Fibroblast of upper back skin (primary cell): ENCODE measurements around the gene COL21A1.
A peak's percentile ranks its signal among the peaks of the same experiment; 100 is the strongest.
"Not testable (repeated sequence)": the region's sequence is repeated elsewhere in the genome, so short reads cannot be mapped to it uniquely, and the experiment has no call there.

Experiments used
- DNase-seq: peaks from one replicate; pipeline ENCODE4 v3.0.0-alpha.2; 2013

Gene COL21A1

DNA sequence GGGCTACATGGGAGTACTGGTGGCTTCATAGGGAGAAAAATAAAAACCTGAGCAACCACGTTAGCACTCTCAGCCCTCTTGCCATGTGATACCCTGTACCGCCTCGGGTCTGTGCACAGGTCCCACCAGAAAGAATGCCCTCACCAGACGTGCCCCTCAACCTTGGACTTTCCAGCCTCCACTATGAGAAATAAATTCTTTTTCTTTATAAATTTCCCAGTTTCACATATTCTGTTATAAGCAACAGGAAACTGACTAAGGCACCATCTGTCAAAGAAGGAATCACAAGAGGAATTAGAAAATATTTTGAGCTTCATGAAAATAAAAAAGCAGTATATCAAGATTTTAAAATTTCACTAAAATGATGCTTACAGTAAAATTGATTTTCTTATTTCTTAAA, 203.6 kb downstream of the COL21A1 start:
- no peak for DNase-seq

DNA sequence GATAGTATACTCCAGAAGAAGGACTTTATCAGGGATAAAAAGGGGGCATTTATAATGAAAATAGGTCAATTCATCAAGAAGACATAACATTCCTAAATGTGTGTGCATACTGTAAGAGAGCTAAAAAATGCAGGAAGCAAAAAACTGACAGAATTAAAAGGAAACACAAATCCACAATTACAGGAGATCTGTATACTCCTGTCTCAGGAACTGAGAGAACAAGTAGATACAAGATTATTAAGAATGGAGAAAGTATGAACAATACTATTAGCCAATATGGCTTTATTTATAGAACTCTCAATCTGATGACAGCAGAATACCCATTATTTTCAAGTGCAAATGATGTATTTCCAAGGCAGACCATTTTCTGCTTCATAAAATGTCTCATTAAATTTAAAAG, 204.3 kb downstream of the COL21A1 start:
- peak; percentile 19 for DNase-seq

DNA sequence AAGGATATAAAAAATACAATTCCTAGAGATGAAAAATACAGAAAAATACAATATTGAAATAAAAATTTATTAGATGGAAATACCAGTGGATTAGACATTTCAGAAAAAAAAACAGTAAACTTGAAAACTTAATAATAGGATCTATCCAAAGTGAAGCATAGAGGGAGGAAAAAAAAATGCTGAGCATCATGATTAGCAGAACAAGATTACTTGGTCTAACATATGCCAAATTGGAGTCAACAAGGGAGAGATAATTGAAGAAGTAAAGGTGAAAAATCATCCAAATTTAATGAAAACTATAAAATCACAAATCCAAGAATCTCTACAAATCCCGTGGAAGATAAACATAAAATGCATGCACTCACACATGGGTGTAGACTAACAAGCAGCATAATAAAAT, 205.8 kb downstream of the COL21A1 start:
- no peak for DNase-seq

DNA sequence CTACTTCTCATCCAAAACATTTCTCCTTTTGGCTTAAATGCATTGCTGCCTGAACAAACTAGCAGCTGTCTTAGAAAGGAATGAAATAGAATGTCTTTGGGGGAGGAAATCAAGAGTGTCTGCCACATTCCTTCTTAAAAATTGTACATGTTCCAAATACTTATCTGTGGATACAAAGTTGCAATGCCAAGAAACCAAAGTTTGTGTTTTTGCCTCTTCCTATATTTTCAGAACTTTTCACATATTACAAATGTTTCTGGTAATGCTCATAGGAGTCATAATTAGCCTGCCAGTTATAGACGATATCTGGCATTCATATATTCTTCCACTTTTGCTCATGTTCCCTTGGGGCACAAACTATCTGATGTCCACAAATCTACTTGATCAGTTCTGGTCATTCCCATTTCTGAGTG, 206.5 kb downstream of the COL21A1 start:
- peak; percentile 92 for DNase-seq

DNA sequence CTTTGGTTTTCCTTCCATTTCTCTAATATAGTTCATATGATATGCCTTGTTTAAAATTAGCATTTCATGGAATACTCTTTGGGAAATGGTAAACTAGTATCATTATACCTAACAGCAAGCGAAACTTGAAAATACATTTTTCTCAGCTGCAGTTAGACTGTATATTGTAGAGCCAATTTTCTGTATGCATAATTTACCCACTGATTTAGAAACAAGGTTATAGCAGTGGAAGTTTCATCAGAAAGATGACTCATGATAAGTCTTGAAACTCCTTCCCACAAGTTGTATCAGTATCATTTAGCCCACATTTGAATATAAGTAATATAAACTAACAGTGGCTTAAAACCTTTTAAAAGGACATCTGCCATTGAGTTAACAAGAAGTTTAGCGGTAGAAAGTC, 207.2 kb downstream of the COL21A1 start:
- DNase-seq: peak; percentile 76

DNA sequence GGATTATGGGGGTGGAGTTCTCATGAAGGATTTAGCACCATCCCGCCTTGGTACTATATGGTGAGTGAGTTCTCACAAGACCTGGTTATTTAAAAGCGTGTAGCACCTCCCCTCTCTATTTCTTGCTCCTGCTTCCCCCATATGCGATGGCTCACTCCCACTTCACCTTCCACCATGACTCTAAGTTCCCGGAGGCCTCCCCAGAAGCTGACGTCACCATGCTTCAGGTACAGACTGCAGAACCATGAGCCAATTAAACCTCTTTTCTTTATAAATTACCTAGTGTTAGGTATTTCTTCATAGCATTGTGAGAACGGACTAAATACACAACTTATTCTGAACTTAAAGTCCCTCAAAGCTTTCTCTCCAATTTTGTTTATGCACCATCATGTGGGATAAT, 208.6 kb downstream of the COL21A1 start:
- DNase-seq: no peak

DNA sequence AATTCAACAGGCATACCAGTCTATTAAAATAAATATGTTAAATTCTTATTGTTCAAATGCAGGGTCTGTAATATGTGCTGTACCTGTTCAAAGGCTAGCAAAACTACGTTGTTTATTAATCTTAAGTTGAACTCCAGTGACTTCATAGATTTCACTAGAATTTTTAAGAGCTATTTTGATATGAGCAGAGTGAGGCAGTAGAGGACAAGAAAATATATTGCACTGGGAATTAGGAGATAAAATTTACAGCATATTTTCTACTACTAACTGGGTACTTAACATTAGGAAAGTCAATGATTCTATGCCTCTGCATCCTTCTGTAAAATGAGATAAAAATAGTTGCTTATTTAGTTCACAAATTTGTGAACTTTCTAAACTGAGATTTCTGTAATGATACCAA, 209.8 kb downstream of the COL21A1 start:
- no peak for DNase-seq

DNA sequence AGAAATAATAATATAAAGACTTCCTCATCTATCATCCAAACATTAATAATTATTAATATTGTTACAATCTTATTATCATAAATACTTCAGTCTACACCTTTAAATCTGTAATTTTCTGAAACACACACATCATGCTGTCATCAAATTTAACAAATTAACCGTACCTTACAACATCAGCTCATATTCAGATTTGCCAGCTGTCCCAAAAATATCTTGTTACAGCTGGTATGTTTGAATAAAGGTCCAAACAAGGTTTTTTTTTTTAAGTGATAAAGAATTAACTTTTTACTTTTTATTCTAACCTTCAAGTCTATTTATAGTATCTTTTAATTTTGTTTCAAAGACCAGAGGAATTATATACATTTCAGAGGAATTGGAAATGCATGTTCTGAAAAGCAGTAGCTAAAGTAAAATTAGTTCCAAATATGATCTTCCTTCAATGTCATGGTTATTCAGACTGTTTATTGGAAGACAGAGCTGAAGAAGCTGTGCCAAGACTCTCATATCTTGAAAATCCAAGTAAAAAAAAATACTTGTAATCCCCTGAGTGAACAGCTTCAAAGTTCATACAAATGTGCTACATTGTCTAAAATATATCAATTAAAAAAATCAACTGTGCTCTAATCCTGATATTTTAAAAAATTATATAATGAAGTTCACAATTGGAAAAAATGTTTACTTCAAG, 210.3 kb downstream of the COL21A1 start:
- no peak for DNase-seq

DNA sequence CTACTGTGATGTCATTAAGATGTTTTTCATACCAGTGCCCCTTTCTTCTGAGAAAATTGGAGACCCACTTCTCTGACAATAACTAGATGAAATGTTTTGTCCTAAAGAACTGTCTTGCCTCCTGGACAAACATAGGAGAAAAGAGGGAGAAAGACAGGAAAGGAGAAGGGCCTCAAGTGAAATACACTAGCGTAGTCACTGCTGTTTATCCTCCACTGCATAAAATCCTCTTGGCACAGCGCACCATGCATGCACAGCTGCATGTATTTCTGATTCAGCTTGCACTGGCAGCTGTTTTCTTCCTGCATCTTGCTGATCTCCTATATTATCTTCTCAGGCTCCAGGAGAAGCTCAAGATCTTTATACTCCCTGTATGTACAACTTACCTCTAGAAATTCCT, 214.0 kb downstream of the COL21A1 start:
- DNase-seq: no peak

DNA sequence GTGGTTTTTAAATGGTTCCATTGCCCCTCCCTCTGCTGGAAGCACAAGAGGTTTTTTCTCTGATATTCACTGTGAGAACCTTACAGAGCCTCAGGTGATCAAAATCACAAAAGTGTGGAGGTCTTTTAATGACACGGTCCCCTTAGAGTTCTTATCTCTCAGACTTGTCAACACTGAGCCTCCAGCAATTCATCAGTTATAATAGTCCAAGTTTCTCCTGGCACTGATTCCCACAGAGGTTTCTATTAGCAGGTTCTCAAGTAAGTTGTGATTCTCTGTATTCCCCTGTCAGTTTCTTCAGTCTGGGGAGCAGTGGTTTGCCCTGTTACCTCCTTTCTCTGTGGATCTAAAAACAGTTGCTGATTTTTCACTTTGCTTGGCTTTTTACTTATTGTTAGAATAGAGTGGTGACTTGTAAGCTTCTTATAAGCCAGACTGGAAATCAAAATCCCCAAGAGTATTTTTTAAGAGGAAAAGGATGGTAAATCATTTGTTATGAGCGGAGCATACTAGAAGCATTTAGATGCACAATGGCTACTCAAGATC, 214.6 kb downstream of the COL21A1 start:
- DNase-seq: peak; percentile 49

DNA sequence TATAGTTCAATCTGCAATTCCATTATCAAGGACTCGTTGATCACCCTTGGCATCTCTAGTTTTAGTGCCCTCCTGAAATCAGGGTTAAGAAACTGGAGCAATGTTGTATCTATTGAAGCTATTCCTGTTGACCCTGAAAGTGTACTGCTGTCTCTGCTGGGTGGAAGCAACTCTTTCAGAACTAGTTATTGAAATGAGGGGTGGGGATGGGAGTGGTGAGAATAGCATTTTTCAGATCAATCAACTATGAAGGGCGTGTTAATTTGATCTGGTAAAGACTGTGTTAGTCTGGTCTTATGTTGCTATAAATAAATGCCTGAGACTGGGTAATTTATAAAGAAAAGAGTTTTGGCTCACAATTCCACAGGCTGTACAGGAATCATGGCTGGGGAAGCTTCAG, 219.5 kb downstream of the COL21A1 start:
- no peak for DNase-seq

DNA sequence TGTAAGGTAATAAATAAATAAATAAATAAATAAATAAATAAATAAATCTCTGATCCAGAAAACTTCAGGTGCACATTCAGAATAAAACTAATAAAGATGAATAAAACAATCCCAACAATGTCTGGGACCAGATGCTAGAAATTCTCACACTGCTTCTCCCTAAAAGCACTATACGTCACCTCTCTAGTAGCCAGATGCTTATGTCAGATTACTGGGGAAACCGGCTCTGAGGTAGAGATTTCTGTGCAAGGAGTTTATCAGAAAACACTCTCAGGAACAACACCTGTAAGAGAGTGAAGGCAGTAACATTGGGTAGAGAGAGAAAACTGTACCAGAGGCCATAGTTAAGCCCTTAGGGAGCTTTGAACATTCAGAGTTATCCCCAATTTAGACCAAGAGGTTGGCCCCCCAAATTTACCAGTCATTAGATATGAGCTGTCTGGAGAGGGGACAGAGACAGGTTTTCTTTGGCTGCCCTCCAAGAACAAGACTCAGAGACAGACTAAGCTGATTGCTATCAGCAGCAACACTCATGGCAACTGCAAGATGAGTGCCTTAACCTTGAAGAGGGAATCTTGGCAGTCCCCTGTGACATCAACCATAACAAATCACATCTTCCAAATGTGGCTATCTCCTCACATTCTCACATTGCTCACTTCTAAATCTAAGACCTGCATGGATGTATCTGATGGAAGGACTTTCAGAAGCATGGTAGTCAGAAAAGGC, 220.8 kb downstream of the COL21A1 start:
- DNase-seq: no peak

DNA sequence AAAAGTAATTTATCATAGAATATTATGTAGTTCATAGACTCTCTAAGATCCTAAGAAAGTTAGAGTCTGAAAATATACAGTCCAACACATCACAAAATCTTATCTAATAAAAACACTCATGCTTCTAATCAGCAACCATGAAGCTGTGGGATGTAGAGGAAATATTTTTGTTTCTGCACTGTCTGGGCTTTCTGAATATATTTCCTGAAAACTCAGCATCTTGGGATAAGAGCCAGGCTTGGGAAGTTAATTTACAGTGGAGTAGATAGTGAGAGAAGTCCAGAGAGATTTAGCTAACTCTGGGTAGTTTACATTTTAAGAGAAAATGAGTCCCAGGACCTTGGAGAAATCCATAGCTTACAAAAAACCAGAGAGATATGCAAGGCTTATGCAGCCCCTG, 221.6 kb downstream of the COL21A1 start:
- peak; percentile 68 for DNase-seq

DNA sequence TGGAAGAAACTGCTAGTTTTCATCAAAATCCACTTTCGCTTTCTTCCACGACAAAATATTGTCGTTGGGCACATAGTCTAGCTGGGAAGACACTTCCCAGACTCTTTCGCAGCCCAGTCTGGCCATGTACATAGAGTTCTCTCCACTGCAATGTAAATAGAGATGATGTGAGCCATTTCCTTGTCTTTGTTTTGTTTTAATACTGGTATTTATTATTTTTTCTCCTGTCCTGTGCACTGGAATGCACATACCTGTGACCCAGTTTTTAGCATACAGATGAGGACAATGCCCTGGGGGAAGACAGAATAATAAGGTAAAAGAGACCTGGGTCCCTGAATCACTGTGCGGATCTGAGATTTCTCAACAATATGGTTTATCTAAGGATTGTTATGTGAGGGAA, 222.4 kb downstream of the COL21A1 start:
- DNase-seq: no peak

DNA sequence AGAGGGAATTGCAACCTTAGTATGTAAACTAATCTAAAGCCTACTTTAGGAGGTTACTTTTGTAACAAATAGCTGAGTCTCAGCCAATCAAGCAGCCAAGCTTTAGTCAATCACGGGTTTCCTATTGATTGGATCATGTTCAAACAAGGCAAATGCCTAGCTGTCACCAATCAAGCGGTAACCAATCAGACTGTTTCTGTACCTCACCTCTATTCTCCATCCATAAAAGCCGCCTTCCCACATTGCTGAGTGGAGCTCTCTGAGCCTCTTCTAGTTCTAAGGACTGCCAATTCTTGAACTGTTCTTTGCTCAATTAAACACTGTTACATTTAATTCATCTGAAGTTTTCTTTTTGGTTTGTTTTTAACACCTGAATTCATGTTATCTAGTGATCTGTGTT, 223.6 kb downstream of the COL21A1 start:
- no peak for DNase-seq

DNA sequence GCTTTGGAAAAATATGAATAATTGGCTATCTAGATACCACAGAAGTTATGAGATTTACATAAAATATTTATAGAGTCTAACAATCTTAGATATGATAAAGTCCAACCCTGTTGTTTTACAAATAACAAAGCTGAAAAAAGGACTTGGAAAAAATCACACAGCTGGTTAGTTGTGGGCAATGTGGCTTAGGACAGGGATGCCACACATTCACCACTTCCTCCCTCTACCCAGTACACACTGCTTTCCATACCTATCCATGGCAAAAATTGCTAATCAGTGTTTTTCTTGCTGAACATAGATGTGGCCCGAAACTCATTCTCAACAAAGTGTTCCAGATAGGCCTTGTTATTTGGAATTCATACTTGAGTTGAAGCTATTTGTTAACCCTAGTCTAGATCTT, 224.7 kb downstream of the COL21A1 start:
- DNase-seq: no peak

DNA sequence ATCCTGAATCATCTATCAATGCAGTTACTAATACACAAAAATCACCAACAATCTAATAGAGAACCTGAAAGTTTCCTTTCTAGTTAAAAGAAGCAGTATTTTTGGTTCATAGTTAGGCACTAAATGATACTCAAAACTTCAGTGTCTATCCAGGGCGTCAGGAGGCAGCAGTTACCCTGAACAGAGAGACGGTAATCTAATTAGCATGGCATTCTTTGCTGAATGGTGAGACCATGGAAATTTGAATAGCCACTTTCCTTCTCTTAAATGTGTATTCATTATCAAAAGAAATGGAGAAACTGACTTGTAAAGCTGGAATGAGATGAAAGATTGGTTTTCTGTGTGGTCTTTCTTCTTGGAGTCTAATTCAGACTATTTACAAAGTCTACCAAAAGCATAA, 225.4 kb downstream of the COL21A1 start:
- DNase-seq: no peak

DNA sequence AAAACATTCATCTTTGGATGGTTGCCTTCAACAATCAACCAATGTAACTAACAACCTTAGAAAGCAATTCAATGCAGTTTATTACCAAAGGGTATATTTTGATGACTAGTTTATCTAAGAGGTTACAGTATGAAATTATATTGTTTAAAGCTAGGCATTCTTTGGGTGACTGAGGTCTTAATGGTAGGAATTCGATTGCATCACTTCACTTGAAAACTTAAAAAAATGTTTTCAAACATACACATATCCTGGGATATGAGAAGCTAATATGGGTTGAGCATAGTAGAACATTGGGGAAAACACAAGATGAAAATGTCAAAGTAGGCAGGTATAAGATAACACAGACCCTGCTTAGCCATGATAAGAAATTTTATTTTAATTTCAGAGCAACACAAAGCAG, 227.4 kb downstream of the COL21A1 start:
- peak; percentile 19 for DNase-seq

DNA sequence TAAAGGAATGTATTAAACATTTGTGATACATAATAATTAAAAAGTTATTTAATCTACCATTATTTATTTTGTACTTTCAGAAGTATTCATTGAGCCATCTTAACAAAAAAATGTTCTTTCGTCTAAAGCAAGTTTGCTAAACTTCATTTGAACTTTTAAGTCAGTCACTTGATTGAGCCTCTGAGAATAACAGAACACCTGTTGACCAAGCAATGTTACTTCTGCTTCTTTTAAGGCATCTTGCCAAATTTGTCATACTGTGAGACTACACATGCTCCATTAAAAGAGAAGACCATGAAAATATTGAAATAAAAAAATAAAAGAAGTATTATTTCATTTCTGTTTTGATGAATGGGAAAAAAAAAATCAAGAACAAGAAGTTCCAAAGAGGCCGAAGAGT, 230.2 kb downstream of the COL21A1 start:
- no peak for DNase-seq

DNA sequence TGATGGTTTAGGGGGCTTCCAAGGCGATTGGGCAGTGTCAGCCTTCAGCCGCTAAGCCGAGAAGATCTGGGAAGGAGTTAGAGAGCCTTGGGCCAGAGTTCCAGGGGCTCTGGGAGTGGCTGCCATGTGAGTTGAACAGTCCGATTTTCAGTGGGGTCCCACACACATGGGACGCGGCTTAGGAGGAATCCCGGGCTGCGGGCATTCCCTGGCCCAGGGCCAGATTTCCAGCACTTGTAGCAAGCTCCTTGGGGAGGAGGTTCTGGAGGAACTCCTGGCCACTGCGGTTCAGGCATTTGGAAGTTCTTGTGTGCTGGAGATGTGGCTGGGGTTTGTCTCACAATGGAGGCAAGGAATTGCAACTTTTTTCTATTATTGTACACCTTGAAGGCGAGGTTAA, 233.3 kb downstream of the COL21A1 start:
- not testable (repeated sequence) for DNase-seq

DNA sequence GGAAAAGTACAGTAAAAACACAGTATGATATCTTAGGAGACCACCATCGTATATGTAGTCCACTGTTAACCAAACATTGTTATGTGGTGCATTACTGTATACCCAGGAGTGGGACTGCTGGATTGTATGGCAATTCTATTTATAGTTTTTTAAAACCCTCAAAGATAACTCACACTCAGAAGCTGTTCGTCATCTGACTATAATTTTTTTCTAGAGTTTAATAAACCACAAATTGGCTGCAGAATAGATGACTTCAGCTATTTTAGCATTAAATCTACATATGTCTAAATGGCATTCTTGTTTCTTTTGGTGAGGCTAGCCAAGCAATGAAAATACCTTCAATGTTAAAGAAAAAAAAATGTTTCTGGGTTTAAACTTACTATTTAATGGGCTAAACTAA, 237.7 kb downstream of the COL21A1 start:
- DNase-seq: peak; percentile 87
